ENCODE results near the gene NEAT1.
A peak's percentile ranks its signal among the peaks of the same experiment; 100 is the strongest.

The NEAT1 gene

DNA sequence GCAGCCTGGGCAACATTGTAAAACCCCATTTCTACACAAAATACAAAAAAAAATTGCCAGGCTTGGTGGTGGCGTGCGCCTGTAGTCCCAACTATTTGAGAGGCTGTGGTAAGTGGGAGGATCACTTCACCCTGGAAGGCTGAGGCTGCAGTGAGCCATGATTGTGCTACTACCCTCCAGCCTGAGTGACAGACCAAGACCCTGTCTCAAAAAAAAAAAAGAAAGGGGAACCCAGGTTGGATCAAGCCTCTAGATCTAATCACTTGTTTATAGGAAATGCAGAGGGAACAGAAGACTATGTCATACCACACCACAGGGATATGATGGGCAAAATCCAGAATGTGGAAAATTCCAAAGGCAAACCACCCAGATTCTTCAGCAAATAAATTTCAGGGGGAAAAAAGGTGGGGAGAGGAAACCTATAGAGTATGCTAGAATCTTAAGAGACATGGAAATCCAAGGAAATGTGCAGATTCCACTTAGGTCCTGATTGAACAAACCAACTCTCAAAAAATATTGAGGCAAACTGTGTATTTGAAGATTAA, 59.8 kb downstream of the NEAT1 start:
- TF ChIP-seq SIN3A (IDR thresholded peaks at IDR 0.05; ENCODE audit: borderline replicate concordance, insufficient read depth, low read length) (no peak), FOXP2 (optimal IDR thresholded peaks at IDR 0.05; ENCODE audit: borderline replicate concordance, extremely low read depth, extremely low read length, insufficient read depth) (no peak), TAF1 (IDR thresholded peaks at IDR 0.05; ENCODE audit: borderline replicate concordance, insufficient read depth, low read length) (no peak), POLR2AphosphoS5 (IDR thresholded peaks at IDR 0.05; ENCODE audit: low read depth, low read length) (no peak)
- TF ChIP-seq, protein P1, sequence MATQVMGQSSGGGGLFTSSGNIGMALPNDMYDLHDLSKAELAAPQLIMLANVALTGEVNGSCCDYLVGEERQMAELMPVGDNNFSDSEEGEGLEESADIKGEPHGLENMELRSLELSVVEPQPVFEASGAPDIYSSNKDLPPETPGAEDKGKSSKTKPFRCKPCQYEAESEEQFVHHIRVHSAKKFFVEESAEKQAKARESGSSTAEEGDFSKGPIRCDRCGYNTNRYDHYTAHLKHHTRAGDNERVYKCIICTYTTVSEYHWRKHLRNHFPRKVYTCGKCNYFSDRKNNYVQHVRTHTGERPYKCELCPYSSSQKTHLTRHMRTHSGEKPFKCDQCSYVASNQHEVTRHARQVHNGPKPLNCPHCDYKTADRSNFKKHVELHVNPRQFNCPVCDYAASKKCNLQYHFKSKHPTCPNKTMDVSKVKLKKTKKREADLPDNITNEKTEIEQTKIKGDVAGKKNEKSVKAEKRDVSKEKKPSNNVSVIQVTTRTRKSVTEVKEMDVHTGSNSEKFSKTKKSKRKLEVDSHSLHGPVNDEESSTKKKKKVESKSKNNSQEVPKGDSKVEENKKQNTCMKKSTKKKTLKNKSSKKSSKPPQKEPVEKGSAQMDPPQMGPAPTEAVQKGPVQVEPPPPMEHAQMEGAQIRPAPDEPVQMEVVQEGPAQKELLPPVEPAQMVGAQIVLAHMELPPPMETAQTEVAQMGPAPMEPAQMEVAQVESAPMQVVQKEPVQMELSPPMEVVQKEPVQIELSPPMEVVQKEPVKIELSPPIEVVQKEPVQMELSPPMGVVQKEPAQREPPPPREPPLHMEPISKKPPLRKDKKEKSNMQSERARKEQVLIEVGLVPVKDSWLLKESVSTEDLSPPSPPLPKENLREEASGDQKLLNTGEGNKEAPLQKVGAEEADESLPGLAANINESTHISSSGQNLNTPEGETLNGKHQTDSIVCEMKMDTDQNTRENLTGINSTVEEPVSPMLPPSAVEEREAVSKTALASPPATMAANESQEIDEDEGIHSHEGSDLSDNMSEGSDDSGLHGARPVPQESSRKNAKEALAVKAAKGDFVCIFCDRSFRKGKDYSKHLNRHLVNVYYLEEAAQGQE (IDR thresholded peaks at IDR 0.05; ENCODE audit: insufficient read depth in 1 of 2, low read depth in 2 of 2, low read length in 2 of 2) = no peak

DNA sequence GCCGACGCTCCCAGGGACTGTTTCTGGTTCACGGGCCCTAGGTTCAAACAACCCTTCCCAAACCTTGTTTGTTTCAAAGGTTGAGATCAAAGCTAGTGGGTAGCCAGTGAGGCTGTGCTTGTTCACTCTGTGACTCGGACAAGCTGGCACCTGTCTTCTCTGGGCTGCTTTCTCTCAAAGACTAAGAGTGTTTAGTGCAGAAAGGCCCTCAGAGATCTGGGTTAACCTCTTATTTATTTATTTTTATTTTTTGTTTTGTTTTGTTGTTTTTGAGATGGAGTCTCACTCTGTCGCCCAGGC, 63.3 kb downstream of the NEAT1 start:
- TF ChIP-seq SIN3A (IDR thresholded peaks at IDR 0.05; ENCODE audit: borderline replicate concordance, insufficient read depth, low read length) (no peak), FOXP2 (optimal IDR thresholded peaks at IDR 0.05; ENCODE audit: borderline replicate concordance, extremely low read depth, extremely low read length, insufficient read depth) (no peak), POLR2AphosphoS5 (IDR thresholded peaks at IDR 0.05; ENCODE audit: low read depth, low read length) (no peak)

DNA sequence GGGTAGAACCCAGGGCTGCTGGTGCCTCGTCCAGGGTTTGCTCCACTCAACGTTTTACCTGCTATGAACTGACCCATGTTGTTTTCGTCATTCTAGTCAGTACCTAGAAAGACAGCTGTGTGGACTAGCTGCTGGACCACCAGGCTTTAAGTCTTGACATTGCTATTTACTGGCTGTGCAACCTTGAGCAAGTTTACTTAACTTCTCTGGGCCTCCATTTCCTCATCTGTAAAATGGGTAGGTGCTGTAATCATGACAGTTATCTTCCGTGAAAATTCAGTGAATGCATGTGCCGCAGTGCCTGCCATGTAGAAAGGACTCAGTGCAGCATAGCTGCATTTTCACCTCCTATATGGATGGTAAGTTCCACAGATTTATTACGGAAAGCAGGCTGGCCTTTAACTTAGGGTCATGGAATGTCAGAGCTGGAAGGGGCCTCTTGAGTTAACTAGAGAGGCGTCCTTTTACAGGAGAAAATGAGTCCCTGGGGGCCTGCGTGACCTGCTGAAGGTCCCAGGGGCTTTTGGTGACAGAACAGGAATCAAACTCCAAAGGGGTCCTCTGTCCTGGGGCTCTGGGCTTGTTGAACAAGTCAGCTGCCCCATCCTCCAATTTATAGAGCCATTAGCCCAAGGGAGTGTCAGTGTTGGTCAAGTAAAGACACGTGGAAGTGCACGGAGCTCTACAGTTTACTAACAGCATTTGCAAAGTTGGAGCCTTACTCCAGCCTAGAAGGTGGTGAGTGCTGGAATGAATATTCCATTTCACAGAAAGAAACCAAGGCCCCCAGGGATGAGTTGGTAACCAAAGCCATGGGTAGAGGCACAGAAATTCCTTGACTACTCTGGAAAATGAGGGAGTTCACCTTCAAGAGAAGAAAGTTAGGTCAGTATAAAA, 64.2 kb downstream of the NEAT1 start:
- TF ChIP-seq POLR2AphosphoS5 (IDR thresholded peaks at IDR 0.05; ENCODE audit: low read depth, low read length) = no peak
- TF ChIP-seq SIN3A (IDR thresholded peaks at IDR 0.05; ENCODE audit: borderline replicate concordance, insufficient read depth, low read length) = no peak
- TF ChIP-seq TAF1 (IDR thresholded peaks at IDR 0.05; ENCODE audit: borderline replicate concordance, insufficient read depth, low read length) = no peak
- TF ChIP-seq FOXP2 (optimal IDR thresholded peaks at IDR 0.05; ENCODE audit: borderline replicate concordance, extremely low read depth, extremely low read length, insufficient read depth) = no peak
- TF ChIP-seq, protein P1 (IDR thresholded peaks at IDR 0.05; ENCODE audit: insufficient read depth in 1 of 2, low read depth in 2 of 2, low read length in 2 of 2) = no peak

DNA sequence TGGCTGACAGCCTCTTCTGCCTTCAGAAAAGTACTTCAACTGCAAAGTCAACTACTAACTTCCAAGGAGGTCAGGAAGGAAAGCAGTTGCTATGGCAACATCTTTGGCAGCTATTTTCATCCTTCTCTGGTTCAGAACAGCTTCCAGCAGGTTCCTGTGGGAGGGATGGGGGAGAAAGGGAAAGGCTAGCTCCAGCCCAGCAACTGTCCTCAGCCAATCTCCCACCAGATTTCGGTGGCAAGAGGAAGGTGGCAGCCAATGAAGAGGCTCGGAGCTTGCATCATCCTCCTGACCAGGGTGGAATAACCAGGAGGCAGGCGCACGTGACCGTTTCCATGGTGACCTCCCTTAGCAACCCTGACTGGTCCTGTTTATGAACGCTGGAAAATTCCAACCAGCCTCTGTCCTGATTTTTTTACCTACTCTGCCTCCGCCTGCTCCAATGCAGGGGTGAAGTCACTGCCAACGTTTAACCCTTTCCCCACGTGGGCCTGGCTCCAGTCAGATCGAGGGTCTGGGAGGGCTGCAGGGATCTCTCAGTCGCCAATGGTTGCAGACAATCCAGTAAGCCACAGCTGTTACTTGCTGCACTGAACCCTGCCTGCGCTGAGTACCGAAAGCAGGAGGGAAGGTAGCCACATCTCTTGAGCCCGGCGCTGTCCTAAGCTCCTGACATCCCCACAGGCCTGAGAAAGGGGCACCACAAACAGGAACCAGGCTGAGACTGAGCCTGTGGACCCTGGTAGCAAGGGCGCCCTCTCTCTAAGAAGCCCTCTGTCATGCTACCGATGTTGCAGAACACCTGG, 65.1 kb downstream of the NEAT1 start:
- TF ChIP-seq, protein P1 (IDR thresholded peaks at IDR 0.05; ENCODE audit: insufficient read depth in 1 of 2, low read depth in 2 of 2, low read length in 2 of 2) = 0 out of 4 replicates have a peak, but pooled peaks of 1 of the 2 experiments have one; percentile 33
- TF ChIP-seq FOXP2 (optimal IDR thresholded peaks at IDR 0.05; ENCODE audit: borderline replicate concordance, extremely low read depth, extremely low read length, insufficient read depth) (no peak), SIN3A (IDR thresholded peaks at IDR 0.05; ENCODE audit: borderline replicate concordance, insufficient read depth, low read length) (peak; percentile 64; the same call in 1 of the 2 replicates), TAF1 (IDR thresholded peaks at IDR 0.05; ENCODE audit: borderline replicate concordance, insufficient read depth, low read length) (peak; percentile 46; the same call in 1 of the 2 replicates)

DNA sequence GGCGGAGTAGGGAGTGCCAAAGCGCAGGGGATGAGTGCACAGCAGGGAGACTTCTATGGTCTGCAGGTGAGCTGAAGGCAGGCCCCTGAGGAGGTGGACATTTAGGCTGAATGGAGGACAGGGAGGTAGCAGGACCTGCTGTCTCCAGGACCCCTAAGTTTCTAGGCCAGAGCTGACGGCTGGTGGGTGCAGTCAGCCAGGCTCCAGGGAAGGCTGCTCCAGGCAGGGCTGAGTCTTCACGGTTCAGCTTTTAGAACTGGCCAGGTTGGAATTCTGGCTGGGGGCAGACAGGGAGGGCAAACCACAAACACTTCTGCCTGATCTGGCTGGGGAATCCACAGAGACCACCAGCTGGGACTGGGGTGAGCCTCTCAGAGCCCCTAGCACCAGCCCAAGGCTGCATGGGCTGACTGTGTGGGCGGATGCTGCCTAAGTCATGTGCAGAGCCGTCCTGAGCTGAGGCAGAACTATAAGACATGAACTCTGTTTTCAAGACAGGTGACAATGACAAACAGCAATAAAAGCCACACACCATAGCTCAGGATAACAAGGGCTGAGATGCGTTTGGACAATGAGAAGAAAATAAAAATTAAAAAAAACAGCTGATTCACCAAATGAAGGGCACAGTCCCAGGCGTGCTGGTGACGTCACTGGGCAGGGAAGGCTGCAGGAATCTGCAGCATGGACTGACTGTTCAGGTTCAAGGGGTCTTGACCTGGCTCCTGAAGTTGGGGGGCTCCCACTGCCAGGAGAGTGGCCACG, 65.9 kb downstream of the NEAT1 start:
- TF ChIP-seq POLR2AphosphoS5 (IDR thresholded peaks at IDR 0.05; ENCODE audit: low read depth, low read length) (no peak), SIN3A (IDR thresholded peaks at IDR 0.05; ENCODE audit: borderline replicate concordance, insufficient read depth, low read length) (no peak), TAF1 (IDR thresholded peaks at IDR 0.05; ENCODE audit: borderline replicate concordance, insufficient read depth, low read length) (no peak), FOXP2 (optimal IDR thresholded peaks at IDR 0.05; ENCODE audit: borderline replicate concordance, extremely low read depth, extremely low read length, insufficient read depth) (no peak)
- TF ChIP-seq, protein P1 (IDR thresholded peaks at IDR 0.05; ENCODE audit: insufficient read depth in 1 of 2, low read depth in 2 of 2, low read length in 2 of 2) = no peak
